ENCODE data around the gene IMPDH1. TPM values are rescaled to one million over a fixed set of nuclear protein-coding genes. Genes with fewer than 3 reads are reported as not detected.

The IMPDH1 gene
- total and polyA plus RNA-seq, 10 of the 15 experiments (the other 5 are each of a cell fraction or from before 2014, with no cell fraction given): 0.50 to 61.3 (median 41.8) TPM

DNA sequence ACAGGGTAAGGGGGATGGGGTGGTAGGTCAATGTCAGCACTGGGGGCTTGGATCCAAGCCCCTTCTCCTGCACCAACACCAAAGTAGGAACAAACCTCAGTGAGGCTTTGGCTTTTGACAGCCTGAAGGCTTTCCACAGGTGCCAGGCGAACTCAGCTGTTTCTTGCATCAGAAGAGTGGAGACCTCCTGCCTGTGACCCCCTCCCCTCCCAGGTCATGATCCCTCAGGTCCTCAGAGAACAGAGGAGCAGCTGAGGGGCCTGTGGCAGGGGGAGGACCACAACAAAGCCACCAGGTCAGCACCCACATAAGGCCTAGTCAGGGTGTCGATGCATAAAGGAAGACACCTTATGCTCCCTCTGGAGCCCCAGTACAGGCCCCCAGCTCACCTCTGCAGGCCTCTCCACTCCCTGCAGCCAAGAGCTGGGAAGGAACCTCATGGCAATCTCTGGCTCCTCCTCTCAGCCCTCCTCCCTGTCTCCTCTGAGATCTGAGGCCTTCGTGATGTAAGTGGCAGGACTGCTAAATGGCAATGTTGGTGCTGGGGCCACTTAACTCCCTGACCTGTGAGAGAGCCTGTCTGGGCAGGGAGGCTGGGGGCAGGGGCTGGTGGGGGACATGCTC, 29.2 kb downstream of the IMPDH1 start:
- H3K4me3 ChIP-seq: no peak overlapping the region
- CTCF ChIA-PET: interaction anchor here (1.1 to 4.9 kb wide), 9 partner anchors 8 to 71 kb away, joined by 3 to 31 read pairs (median 7); no protein-coding TSS in a partner anchor
- H3K4me1 ChIP-seq (ENCODE audit: control insufficient read depth, insufficient read depth, low read length): no peaks in the 10 kb centered on the region
- TF ChIP-seq CBFB (IDR thresholded peaks at IDR 0.05; ENCODE audit: low read depth): no peak
- no peak for TF ChIP-seq RFX5 (IDR thresholded peaks at IDR 0.05; ENCODE audit: low read depth, low read length)
- TF ChIP-seq SRF (IDR thresholded peaks at IDR 0.05; ENCODE audit: low read depth in 2 of 2, low read length in 2 of 2): no peak
- no peak for TF ChIP-seq JUND (IDR thresholded peaks at IDR 0.05; ENCODE audit: low read depth, low read length)
- TF ChIP-seq ETV6 (conservative IDR thresholded peaks at IDR 0.05 in 1 of 2, IDR thresholded peaks at IDR 0.05 in 1 of 2; ENCODE audit: borderline replicate concordance in 1 of 2, low read depth in 1 of 2): no peak
- TF ChIP-seq SMARCA5 (IDR thresholded peaks at IDR 0.05): no peak
- TF ChIP-seq MXI1 (IDR thresholded peaks at IDR 0.05; ENCODE audit: low read depth, low read length): no peak
- TF ChIP-seq, protein P1, sequence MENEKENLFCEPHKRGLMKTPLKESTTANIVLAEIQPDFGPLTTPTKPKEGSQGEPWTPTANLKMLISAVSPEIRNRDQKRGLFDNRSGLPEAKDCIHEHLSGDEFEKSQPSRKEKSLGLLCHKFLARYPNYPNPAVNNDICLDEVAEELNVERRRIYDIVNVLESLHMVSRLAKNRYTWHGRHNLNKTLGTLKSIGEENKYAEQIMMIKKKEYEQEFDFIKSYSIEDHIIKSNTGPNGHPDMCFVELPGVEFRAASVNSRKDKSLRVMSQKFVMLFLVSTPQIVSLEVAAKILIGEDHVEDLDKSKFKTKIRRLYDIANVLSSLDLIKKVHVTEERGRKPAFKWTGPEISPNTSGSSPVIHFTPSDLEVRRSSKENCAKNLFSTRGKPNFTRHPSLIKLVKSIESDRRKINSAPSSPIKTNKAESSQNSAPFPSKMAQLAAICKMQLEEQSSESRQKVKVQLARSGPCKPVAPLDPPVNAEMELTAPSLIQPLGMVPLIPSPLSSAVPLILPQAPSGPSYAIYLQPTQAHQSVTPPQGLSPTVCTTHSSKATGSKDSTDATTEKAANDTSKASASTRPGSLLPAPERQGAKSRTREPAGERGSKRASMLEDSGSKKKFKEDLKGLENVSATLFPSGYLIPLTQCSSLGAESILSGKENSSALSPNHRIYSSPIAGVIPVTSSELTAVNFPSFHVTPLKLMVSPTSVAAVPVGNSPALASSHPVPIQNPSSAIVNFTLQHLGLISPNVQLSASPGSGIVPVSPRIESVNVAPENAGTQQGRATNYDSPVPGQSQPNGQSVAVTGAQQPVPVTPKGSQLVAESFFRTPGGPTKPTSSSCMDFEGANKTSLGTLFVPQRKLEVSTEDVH (IDR thresholded peaks at IDR 0.05; ENCODE audit: low read depth, partially characterized antibody): no peak
- no peak for TF ChIP-seq MTA3 (IDR thresholded peaks at IDR 0.05; ENCODE audit: borderline replicate concordance, low read length)
- no peak for TF ChIP-seq CREM (IDR thresholded peaks at IDR 0.05; ENCODE audit: low read depth)
- BruUV-seq (replicated peaks): no TSS peak
- intact Hi-C loops (cut with micrococcal nuclease; ENCODE audit: unreplicated experiment) (loop anchor here (10.0 kb wide), 1 partner anchor 246 kb away; no protein-coding TSS in a partner anchor), in situ Hi-C loops (cut with MboI) (no loop called here)
- RAD21 ChIA-PET (ENCODE audit: unreplicated experiment): no interaction called here
- WGBS (ENCODE audit: insufficient coverage, insufficient replicate concordance, low lambda C conversion rate, missing lambda C conversion rate): 51% methylated on average over 3 of the region's 3 CpGs
- H3K9me3 ChIP-seq (replicated peaks; ENCODE audit: control insufficient read depth, insufficient read depth, low read length): no peaks in the 10 kb centered on the region
- H3K36me3 ChIP-seq (ENCODE audit: control insufficient read depth in 2 of 2, insufficient read depth in 2 of 2, low read length in 1 of 2): no peaks in the 10 kb centered on the region
- POLR2A ChIA-PET: no interaction called here
- SMC1A ChIA-PET (ENCODE audit: uncharacterized antibody, unreplicated experiment): interaction anchor here (1.2 to 1.3 kb wide), 2 partner anchors 9 to 17 kb away, joined by 3 to 4 read pairs; no protein-coding TSS in a partner anchor
- ATAC-seq (no peak), DNase-seq (ENCODE audit: low read depth, low spot score) (no peak), FAIRE-seq (no peak)
- H3K79me2 ChIP-seq (ENCODE audit: control insufficient read depth, insufficient read depth, low read length): no peaks in the 10 kb centered on the region
- H3K27me3 ChIP-seq (replicated peaks in 1 of 2; ENCODE audit: control insufficient read depth in 2 of 2, insufficient read depth in 2 of 2, low read length in 1 of 2): no peaks in the 10 kb centered on the region
- H2AFZ ChIP-seq (ENCODE audit: control insufficient read depth, low read depth, low read length): no peak overlapping the region
- H3K9ac ChIP-seq (ENCODE audit: control insufficient read depth, insufficient read depth, low read length): no peak overlapping the region
- no peak overlapping the region for H3K4me2 ChIP-seq (ENCODE audit: control insufficient read depth, insufficient read depth)
- H3K27ac ChIP-seq (ENCODE audit: control insufficient read depth, insufficient read depth): no peak overlapping the region
- no peaks in the 10 kb centered on the region for H4K20me1 ChIP-seq (ENCODE audit: control insufficient read depth, insufficient read depth)

Measured in GM12878 (cell line).